ENCODE data around the gene MT3. TPM values are rescaled to one million over a fixed set of nuclear protein-coding genes. Genes with fewer than 3 reads are reported as not detected.

Gene MT3
- polyA plus RNA-seq, 1 of the 3 experiments (the other 2 are of a cell fraction), result 0.43 TPM

DNA sequence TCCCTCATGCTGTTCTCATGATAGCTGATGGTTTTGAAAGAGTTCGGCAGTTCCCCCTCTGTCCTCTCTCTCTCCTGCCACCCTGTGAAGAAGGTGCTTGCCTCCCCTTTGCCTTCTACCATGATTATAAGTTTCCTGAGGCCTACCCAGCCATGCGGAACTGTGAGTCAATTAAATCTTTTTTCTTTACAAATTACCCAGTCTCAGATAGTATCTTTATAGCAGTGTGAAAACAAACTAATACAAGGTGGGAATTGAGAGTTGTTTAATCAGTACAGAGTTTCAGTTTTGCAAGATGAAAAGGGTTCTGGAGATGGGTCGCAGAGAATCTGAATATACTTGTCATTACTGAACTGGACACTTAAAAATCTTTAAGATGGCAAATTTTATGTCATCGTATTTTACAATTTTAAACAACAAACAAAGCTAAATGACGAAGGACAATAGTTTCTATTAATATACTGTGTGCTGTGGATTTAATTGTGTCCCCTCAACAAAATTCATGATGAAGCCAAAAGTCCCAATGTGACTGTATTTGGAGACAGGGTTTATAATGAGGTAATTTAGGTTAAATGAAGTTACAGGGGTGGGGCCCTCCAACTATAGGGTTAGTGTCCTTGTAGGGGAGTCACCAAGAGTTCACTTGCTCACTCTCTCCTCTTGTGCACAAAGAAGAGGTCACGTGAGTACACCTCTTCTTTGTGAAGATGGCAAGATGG is 4.4 kb downstream of the MT3 start:
- Histone ChIP-seq H3K27ac (ENCODE audit: low read depth in 2 of 2, low read length in 1 of 2) (no peak overlapping the region), H3F3A (replicated peaks; ENCODE audit: insufficient read depth) (no peaks in the 10 kb centered on the region), H3K27me3 (ENCODE audit: insufficient read depth) (no peaks in the 10 kb centered on the region), H3K9me2 (no peaks in the 10 kb centered on the region), H4K20me1 (ENCODE audit: insufficient read depth) (no peaks in the 10 kb centered on the region), H3K36me3 (replicated peaks in 1 of 2; ENCODE audit: control insufficient read depth in 1 of 2, insufficient read depth in 2 of 2, low read length in 1 of 2) (no peaks in the 10 kb centered on the region), H3K4me2 (no peak overlapping the region), H3K4me1 (ENCODE audit: control insufficient read depth in 1 of 2, insufficient read depth in 2 of 2, low read depth in 1 of 2, low read length in 1 of 2) (peaks cover 0 to 8% of the 10 kb centered on the region in 2 experiments; a peak in 1 of 4 replicates), H3K9me3 (no peaks in the 10 kb centered on the region), H3K4me3 (ENCODE audit: low read depth in 2 of 2, low read length in 1 of 2) (no peak overlapping the region), H2AFZ (ENCODE audit: low read depth) (no peak overlapping the region), H3K79me2 (ENCODE audit: insufficient read depth) (no peaks in the 10 kb centered on the region), H3K9ac (no peak overlapping the region)
- CTCF ChIA-PET, result interaction anchor here (0.6 to 0.8 kb wide), 2 partner anchors 10 to 19 kb away, joined by 3 read pairs; no protein-coding TSS in a partner anchor
- TF ChIP-seq NRF1 (IDR thresholded peaks at IDR 0.05; ENCODE audit: low read depth, low read length) (no peak), JUND (IDR thresholded peaks at IDR 0.05) (no peak), CHD2 (IDR thresholded peaks at IDR 0.05; ENCODE audit: low read length, partially characterized antibody) (no peak), GATA2 (CRISPR knock-in tag; IDR thresholded peaks at IDR 0.05) (no peak), MEF2A (IDR thresholded peaks at IDR 0.05; ENCODE audit: borderline replicate concordance, low read depth) (no peak)
- POLR2A ChIA-PET, result no interaction called here
- 79% methylated on average over 6 of the region's 6 CpGs for WGBS (ENCODE audit: low lambda C conversion rate)
- no peak for DNase-seq

DNA sequence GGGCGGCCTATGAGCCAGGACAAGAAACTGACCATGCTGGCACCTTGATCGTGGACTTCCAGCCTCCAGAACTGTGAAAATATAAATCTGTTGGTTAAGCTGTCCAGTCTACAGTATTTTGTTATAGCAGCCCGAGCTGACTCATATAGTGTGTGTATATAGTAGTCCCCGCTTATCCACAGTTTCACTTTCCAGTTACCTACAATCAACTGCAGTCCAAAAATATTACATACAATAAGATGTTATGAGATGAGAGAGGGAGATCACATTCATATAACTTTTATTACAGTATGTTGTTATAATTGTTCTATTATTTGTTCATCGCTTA is 4.9 kb downstream of the MT3 start:
- no peaks in the 10 kb centered on the region for H3K79me2 ChIP-seq (ENCODE audit: insufficient read depth)
- no peak overlapping the region for H3K4me2 ChIP-seq
- H3K4me1 ChIP-seq (ENCODE audit: control insufficient read depth in 1 of 2, insufficient read depth in 2 of 2, low read depth in 1 of 2, low read length in 1 of 2), result peaks cover 0 to 5% of the 10 kb centered on the region in 2 experiments; a peak in 1 of 4 replicates
- no peaks in the 10 kb centered on the region for H3K9me3 ChIP-seq
- CTCF ChIA-PET, result no interaction called here
- WGBS (ENCODE audit: low lambda C conversion rate), result 85% methylated on average over 5 of the region's 5 CpGs
- H3F3A ChIP-seq (replicated peaks; ENCODE audit: insufficient read depth), result no peaks in the 10 kb centered on the region
- no peak for DNase-seq
- H2AFZ ChIP-seq (ENCODE audit: low read depth), result no peak overlapping the region
- H3K36me3 ChIP-seq (replicated peaks in 1 of 2; ENCODE audit: control insufficient read depth in 1 of 2, insufficient read depth in 2 of 2, low read length in 1 of 2), result no peaks in the 10 kb centered on the region
- no peaks in the 10 kb centered on the region for H3K27me3 ChIP-seq (ENCODE audit: insufficient read depth)
- TF ChIP-seq, protein P1, sequence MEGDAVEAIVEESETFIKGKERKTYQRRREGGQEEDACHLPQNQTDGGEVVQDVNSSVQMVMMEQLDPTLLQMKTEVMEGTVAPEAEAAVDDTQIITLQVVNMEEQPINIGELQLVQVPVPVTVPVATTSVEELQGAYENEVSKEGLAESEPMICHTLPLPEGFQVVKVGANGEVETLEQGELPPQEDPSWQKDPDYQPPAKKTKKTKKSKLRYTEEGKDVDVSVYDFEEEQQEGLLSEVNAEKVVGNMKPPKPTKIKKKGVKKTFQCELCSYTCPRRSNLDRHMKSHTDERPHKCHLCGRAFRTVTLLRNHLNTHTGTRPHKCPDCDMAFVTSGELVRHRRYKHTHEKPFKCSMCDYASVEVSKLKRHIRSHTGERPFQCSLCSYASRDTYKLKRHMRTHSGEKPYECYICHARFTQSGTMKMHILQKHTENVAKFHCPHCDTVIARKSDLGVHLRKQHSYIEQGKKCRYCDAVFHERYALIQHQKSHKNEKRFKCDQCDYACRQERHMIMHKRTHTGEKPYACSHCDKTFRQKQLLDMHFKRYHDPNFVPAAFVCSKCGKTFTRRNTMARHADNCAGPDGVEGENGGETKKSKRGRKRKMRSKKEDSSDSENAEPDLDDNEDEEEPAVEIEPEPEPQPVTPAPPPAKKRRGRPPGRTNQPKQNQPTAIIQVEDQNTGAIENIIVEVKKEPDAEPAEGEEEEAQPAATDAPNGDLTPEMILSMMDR (IDR thresholded peaks at IDR 0.05), result no peak
- TF ChIP-seq, protein P2, sequence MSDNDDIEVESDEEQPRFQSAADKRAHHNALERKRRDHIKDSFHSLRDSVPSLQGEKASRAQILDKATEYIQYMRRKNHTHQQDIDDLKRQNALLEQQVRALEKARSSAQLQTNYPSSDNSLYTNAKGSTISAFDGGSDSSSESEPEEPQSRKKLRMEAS (IDR thresholded peaks at IDR 0.05; ENCODE audit: low read depth), result no peak
- TF ChIP-seq SIN3A (IDR thresholded peaks at IDR 0.05; ENCODE audit: borderline replicate concordance, low read depth, low read length), result no peak
- no peak for TF ChIP-seq POLR2AphosphoS5 (IDR thresholded peaks at IDR 0.05; ENCODE audit: low read depth, low read length)
- TF ChIP-seq YY1 (IDR thresholded peaks at IDR 0.05; ENCODE audit: low read depth), result no peak
- TF ChIP-seq GATA2 (CRISPR knock-in tag; IDR thresholded peaks at IDR 0.05), result no peak
- no peak for TF ChIP-seq FOXM1 (IDR thresholded peaks at IDR 0.05; ENCODE audit: low read depth)
- TF ChIP-seq EZH2phosphoT487 (IDR thresholded peaks at IDR 0.05; ENCODE audit: borderline replicate concordance, low read depth), result no peak
- no peak for TF ChIP-seq TCF12 (IDR thresholded peaks at IDR 0.05)
- TF ChIP-seq NFIC (IDR thresholded peaks at IDR 0.05; ENCODE audit: borderline replicate concordance), result no peak
- TF ChIP-seq, protein P3, sequence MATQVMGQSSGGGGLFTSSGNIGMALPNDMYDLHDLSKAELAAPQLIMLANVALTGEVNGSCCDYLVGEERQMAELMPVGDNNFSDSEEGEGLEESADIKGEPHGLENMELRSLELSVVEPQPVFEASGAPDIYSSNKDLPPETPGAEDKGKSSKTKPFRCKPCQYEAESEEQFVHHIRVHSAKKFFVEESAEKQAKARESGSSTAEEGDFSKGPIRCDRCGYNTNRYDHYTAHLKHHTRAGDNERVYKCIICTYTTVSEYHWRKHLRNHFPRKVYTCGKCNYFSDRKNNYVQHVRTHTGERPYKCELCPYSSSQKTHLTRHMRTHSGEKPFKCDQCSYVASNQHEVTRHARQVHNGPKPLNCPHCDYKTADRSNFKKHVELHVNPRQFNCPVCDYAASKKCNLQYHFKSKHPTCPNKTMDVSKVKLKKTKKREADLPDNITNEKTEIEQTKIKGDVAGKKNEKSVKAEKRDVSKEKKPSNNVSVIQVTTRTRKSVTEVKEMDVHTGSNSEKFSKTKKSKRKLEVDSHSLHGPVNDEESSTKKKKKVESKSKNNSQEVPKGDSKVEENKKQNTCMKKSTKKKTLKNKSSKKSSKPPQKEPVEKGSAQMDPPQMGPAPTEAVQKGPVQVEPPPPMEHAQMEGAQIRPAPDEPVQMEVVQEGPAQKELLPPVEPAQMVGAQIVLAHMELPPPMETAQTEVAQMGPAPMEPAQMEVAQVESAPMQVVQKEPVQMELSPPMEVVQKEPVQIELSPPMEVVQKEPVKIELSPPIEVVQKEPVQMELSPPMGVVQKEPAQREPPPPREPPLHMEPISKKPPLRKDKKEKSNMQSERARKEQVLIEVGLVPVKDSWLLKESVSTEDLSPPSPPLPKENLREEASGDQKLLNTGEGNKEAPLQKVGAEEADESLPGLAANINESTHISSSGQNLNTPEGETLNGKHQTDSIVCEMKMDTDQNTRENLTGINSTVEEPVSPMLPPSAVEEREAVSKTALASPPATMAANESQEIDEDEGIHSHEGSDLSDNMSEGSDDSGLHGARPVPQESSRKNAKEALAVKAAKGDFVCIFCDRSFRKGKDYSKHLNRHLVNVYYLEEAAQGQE (IDR thresholded peaks at IDR 0.05; ENCODE audit: low read depth, low read length), result no peak
- no peak for TF ChIP-seq RFX5 (IDR thresholded peaks at IDR 0.05; ENCODE audit: low read length)
- no peak for TF ChIP-seq CHD2 (IDR thresholded peaks at IDR 0.05; ENCODE audit: low read length, partially characterized antibody)
- TF ChIP-seq MEF2A (IDR thresholded peaks at IDR 0.05; ENCODE audit: borderline replicate concordance, low read depth), result no peak
- TF ChIP-seq, protein P4, sequence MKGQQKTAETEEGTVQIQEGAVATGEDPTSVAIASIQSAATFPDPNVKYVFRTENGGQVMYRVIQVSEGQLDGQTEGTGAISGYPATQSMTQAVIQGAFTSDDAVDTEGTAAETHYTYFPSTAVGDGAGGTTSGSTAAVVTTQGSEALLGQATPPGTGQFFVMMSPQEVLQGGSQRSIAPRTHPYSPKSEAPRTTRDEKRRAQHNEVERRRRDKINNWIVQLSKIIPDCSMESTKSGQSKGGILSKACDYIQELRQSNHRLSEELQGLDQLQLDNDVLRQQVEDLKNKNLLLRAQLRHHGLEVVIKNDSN (IDR thresholded peaks at IDR 0.05; ENCODE audit: borderline replicate concordance, low read depth), result no peak
- TF ChIP-seq SMC3 (IDR thresholded peaks at IDR 0.05; ENCODE audit: low read depth, low read length), result no peak
- TF ChIP-seq RXRA (IDR thresholded peaks at IDR 0.05; ENCODE audit: borderline replicate concordance, low read depth), result no peak
- H3K9ac ChIP-seq, result no peak overlapping the region
- no peak overlapping the region for H3K4me3 ChIP-seq (ENCODE audit: low read depth in 2 of 2, low read length in 1 of 2)
- POLR2A ChIA-PET, result no interaction called here
- no peaks in the 10 kb centered on the region for H4K20me1 ChIP-seq (ENCODE audit: insufficient read depth)
- no peak overlapping the region for H3K27ac ChIP-seq (ENCODE audit: low read depth in 2 of 2, low read length in 1 of 2)
- no peaks in the 10 kb centered on the region for H3K9me2 ChIP-seq

Data from SK-N-SH (cell line).